GM12872 (cell line): ENCODE data around the gene GAA.

Experiments
- TF ChIP-seq, protein P1 (sequence below): IDR thresholded peaks from 3 replicates; pipeline ENCODE4 v1.5.1; 2011; ENCODE audit warnings: low read depth, mild to moderate bottlenecking, low read length, moderate library complexity; ENCODE audit not compliant: insufficient read depth

Gene GAA

DNA sequence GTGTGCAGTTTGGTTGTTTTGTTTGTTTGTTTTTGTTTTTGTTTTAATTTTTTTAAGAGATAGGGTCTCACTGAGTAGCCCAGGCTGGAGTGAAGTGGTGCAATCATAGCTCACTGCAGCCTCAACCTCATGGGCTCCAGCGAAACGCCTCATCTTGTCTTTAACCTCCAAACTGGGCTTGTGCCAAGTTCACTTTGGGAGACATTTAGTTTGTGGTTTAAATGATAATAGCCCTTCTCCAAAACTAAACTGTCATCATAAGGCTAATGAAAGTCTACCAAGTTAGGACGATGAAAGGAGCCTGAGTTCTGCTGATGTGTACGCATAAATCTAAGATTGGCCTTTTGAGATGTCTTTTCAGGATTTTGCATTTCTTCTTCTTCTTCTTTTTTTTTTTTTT is 62.0 kb downstream of the GAA start:
- TF ChIP-seq, protein P1, sequence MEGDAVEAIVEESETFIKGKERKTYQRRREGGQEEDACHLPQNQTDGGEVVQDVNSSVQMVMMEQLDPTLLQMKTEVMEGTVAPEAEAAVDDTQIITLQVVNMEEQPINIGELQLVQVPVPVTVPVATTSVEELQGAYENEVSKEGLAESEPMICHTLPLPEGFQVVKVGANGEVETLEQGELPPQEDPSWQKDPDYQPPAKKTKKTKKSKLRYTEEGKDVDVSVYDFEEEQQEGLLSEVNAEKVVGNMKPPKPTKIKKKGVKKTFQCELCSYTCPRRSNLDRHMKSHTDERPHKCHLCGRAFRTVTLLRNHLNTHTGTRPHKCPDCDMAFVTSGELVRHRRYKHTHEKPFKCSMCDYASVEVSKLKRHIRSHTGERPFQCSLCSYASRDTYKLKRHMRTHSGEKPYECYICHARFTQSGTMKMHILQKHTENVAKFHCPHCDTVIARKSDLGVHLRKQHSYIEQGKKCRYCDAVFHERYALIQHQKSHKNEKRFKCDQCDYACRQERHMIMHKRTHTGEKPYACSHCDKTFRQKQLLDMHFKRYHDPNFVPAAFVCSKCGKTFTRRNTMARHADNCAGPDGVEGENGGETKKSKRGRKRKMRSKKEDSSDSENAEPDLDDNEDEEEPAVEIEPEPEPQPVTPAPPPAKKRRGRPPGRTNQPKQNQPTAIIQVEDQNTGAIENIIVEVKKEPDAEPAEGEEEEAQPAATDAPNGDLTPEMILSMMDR, result no peak

DNA sequence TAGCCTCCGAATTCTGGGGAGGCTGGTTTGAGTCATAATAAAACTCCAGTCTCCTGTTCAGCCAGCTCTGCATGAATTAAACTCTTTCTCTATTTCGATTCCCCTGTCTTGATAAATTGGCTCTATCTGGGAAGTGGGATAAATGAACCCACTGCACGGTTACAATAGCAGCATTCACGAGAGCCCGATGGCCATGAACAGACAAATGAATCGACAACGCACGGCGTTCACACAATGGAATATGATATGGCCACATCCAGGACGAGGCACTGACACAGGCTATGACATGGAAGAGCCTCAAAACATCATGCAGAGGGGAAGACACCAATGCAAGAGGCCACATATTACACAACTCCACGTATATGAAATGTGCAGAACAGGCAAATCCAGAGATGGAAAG is 62.8 kb downstream of the GAA start:
- TF ChIP-seq, protein P1, result no peak

- TF ChIP-seq, protein P1, result no peak
Observed at GRCh38 chr17:80166446-80166845, 65.1 kb downstream of the GAA start.

- TF ChIP-seq, protein P1, result no peak
Observed at GRCh38 chr17:80168371-80168770, 67.0 kb downstream of the GAA start.

GRCh38 chr17:80169107-80169506 is 67.7 kb downstream of the GAA start:
- TF ChIP-seq, protein P1, result no peak
